ENCODE measurements around the gene ST3GAL3.

DNA sequence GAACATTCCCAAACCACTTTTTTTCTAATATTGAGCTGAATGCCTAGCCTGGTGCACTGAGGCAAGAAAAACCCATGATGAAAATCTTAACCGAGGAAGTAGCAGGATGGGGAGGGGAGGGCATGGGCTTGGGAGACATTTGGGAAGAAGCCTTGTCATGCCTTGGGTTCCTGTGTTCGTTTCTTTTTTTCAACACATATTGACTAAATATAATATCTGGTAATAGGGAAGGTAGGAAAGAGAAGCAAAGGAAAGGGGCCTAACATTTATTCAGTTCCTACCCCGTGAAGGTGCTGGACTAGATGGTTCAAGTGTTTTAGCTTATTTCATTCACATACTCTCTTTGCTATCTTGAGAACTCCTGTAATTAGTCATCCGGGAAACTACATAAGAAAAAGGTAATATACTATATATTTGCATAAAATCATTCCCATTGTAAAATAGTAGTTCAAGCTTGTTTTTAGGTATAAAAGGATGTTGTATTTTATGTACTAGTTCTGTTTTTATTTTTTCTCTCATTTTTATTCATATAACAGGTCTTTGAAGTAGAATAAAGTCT is 62.1 kb downstream of the ST3GAL3 start:
- TF ChIP-seq ATF1 (CRISPR knock-in tag; IDR thresholded peaks at IDR 0.05), result no peak
- TF ChIP-seq, protein P1, sequence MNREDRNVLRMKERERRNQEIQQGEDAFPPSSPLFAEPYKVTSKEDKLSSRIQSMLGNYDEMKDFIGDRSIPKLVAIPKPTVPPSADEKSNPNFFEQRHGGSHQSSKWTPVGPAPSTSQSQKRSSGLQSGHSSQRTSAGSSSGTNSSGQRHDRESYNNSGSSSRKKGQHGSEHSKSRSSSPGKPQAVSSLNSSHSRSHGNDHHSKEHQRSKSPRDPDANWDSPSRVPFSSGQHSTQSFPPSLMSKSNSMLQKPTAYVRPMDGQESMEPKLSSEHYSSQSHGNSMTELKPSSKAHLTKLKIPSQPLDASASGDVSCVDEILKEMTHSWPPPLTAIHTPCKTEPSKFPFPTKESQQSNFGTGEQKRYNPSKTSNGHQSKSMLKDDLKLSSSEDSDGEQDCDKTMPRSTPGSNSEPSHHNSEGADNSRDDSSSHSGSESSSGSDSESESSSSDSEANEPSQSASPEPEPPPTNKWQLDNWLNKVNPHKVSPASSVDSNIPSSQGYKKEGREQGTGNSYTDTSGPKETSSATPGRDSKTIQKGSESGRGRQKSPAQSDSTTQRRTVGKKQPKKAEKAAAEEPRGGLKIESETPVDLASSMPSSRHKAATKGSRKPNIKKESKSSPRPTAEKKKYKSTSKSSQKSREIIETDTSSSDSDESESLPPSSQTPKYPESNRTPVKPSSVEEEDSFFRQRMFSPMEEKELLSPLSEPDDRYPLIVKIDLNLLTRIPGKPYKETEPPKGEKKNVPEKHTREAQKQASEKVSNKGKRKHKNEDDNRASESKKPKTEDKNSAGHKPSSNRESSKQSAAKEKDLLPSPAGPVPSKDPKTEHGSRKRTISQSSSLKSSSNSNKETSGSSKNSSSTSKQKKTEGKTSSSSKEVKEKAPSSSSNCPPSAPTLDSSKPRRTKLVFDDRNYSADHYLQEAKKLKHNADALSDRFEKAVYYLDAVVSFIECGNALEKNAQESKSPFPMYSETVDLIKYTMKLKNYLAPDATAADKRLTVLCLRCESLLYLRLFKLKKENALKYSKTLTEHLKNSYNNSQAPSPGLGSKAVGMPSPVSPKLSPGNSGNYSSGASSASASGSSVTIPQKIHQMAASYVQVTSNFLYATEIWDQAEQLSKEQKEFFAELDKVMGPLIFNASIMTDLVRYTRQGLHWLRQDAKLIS (CRISPR knock-in tag; IDR thresholded peaks at IDR 0.05; ENCODE audit: borderline replicate concordance), result no peak
- TF ChIP-seq CTCF (IDR thresholded peaks at IDR 0.05), result no peak
- TF ChIP-seq ZNF121 (CRISPR knock-in tag; IDR thresholded peaks at IDR 0.05), result no peak
- TF ChIP-seq, protein P2, sequence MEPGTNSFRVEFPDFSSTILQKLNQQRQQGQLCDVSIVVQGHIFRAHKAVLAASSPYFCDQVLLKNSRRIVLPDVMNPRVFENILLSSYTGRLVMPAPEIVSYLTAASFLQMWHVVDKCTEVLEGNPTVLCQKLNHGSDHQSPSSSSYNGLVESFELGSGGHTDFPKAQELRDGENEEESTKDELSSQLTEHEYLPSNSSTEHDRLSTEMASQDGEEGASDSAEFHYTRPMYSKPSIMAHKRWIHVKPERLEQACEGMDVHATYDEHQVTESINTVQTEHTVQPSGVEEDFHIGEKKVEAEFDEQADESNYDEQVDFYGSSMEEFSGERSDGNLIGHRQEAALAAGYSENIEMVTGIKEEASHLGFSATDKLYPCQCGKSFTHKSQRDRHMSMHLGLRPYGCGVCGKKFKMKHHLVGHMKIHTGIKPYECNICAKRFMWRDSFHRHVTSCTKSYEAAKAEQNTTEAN (CRISPR knock-in tag; IDR thresholded peaks at IDR 0.05), result no peak
- no peak for TF ChIP-seq NFYB (CRISPR knock-in tag; conservative IDR thresholded peaks at IDR 0.05; ENCODE audit: low read depth)
- no peak for TF ChIP-seq ZNF532 (CRISPR knock-in tag; IDR thresholded peaks at IDR 0.05; ENCODE audit: borderline replicate concordance)
- no peak for TF ChIP-seq USF2 (CRISPR knock-in tag; IDR thresholded peaks at IDR 0.05)

All from WTC11 (cell line).